Upper lobe of left lung (tissue), 4 donors: ENCODE measurements around the gene ART1.
"Not testable (repeated sequence)": the region's sequence is repeated elsewhere in the genome, so short reads cannot be mapped to it uniquely, and the experiment has no call there.

ENCODE experiments used
- CTCF ChIP-seq, 6 experiments: fragments of 450-650 bp in 4 of 6; fragments of 200-600 bp in 2 of 6; sonication (generic) in 2 of 6; IDR thresholded peaks; one replicate each; pipeline ENCODE4 v1.5.1; 2016 to 2019; ENCODE audit warnings: antibody characterized with exemption in 6 of 6
- EP300 ChIP-seq, 4 donors: sonication (generic); formaldehyde crosslinking; IDR thresholded peaks; one replicate each; pipeline ENCODE4 v1.5.1; 2017; ENCODE audit warnings: antibody characterized with exemption in 4 of 4, control low read depth in 2 of 4
- POLR2A ChIP-seq, 4 donors: fragments of 450-650 bp; IDR thresholded peaks; one replicate each; pipeline ENCODE4 v1.5.1; 2016 to 2017; ENCODE audit warnings: antibody characterized with exemption in 4 of 4, mild to moderate bottlenecking in 2 of 4

DNA sequence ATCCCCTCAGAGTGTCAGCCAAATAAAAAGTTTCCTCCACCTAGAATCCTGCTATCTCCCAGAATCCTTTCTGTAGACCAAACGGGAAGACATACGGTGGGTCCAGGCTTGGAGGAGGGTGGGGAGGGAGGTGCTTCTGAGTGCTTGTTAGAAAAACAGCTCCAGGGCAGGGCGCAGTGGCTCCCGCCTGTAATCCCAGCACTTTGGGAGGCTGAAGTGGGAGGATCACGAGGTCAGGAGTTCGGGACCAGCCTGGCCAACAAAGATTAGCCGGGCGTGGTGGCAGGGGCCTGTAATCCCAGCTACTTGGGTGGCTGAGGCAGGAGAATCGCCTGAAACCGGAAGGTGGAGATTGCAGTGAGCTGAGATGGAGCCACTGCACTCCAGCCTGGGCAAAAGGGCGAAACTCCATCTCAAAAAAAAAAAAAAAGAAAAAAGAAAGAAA, 1.8 kb upstream of the ART1 start:
- TF ChIP-seq POLR2A, CTCF, EP300 (IDR thresholded peaks at IDR 0.05): not testable (repeated sequence)
